ENCODE results near the gene ADAMTS9. TPM values are rescaled to one million over a fixed set of nuclear protein-coding genes. Genes with fewer than 3 reads are reported as not detected.

ADAMTS9 gene
- total RNA-seq (2014; rRNA removed; shearing (Covaris generic)) = 2.4 and 3.1 TPM in 2 replicates

- DNase-seq (ENCODE audit: low read depth) = peak; percentile 79
Measured at GRCh38 chr3:64687781-64688604, at the start of gene ADAMTS9. TSS of gene ADAMTS9 (minus strand) at chr3:64688000. CDS start at chr3:64687657, 343 bp downstream.

- DNase-seq (ENCODE audit: low read depth) = peak; percentile 31
Measured at GRCh38 chr3:64732576-64732975, 44.8 kb upstream of the ADAMTS9 start.

- peak; percentile 10 for DNase-seq (ENCODE audit: low read depth)
Measured at GRCh38 chr3:64730681-64731080, 42.9 kb upstream of the ADAMTS9 start.

- DNase-seq (ENCODE audit: low read depth) = no peak
Measured at GRCh38 chr3:64728994-64729393, 41.2 kb upstream of the ADAMTS9 start.

GRCh38 chr3:64728428-64728827, 40.6 kb upstream of the ADAMTS9 start:
- DNase-seq (ENCODE audit: low read depth) = no peak

- DNase-seq (ENCODE audit: low read depth) = no peak
Measured at GRCh38 chr3:64726414-64727090, 38.8 kb upstream of the ADAMTS9 start.

GRCh38 chr3:64718976-64719375, 31.2 kb upstream of the ADAMTS9 start:
- DNase-seq (ENCODE audit: low read depth) = no peak

- DNase-seq (ENCODE audit: low read depth) = no peak
Measured at GRCh38 chr3:64717872-64718613, 30.2 kb upstream of the ADAMTS9 start.

- no peak for DNase-seq (ENCODE audit: low read depth)
Measured at GRCh38 chr3:64717411-64717810, 29.6 kb upstream of the ADAMTS9 start.

GRCh38 chr3:64716110-64716710, 28.4 kb upstream of the ADAMTS9 start:
- peak; percentile 15 for DNase-seq (ENCODE audit: low read depth)

GRCh38 chr3:64715211-64715982, 27.6 kb upstream of the ADAMTS9 start:
- no peak for DNase-seq (ENCODE audit: low read depth)

- no peak for DNase-seq (ENCODE audit: low read depth)
Measured at GRCh38 chr3:64708456-64708855, 20.7 kb upstream of the ADAMTS9 start.

GRCh38 chr3:64705946-64706345, 18.1 kb upstream of the ADAMTS9 start:
- DNase-seq (ENCODE audit: low read depth) = no peak

GRCh38 chr3:64696896-64697295, 9.1 kb upstream of the ADAMTS9 start:
- DNase-seq (ENCODE audit: low read depth) = no peak

GRCh38 chr3:64694114-64694513, 6.3 kb upstream of the ADAMTS9 start:
- DNase-seq (ENCODE audit: low read depth) = no peak

GRCh38 chr3:64693031-64693430, 5.2 kb upstream of the ADAMTS9 start:
- no peak for DNase-seq (ENCODE audit: low read depth)

- peak; percentile 46 for DNase-seq (ENCODE audit: low read depth)
Measured at GRCh38 chr3:64691051-64691450, 3.3 kb upstream of the ADAMTS9 start.

GRCh38 chr3:64687086-64687780, 567 bp downstream of the ADAMTS9 start:
- DNase-seq (ENCODE audit: low read depth) = no peak

- DNase-seq (ENCODE audit: low read depth) = peak; percentile 62
Measured at GRCh38 chr3:64686446-64686908, 1.3 kb downstream of the ADAMTS9 start.

GRCh38 chr3:64685800-64686445, 1.9 kb downstream of the ADAMTS9 start:
- peak; percentile 92 for DNase-seq (ENCODE audit: low read depth)
